ENCODE data around the gene SHANK1. TPM values are rescaled to one million over a fixed set of nuclear protein-coding genes. Genes with fewer than 3 reads are reported as not detected.

Gene SHANK1
- total and polyA plus RNA-seq, 5 donors from 2014 or later: not detected

DNA sequence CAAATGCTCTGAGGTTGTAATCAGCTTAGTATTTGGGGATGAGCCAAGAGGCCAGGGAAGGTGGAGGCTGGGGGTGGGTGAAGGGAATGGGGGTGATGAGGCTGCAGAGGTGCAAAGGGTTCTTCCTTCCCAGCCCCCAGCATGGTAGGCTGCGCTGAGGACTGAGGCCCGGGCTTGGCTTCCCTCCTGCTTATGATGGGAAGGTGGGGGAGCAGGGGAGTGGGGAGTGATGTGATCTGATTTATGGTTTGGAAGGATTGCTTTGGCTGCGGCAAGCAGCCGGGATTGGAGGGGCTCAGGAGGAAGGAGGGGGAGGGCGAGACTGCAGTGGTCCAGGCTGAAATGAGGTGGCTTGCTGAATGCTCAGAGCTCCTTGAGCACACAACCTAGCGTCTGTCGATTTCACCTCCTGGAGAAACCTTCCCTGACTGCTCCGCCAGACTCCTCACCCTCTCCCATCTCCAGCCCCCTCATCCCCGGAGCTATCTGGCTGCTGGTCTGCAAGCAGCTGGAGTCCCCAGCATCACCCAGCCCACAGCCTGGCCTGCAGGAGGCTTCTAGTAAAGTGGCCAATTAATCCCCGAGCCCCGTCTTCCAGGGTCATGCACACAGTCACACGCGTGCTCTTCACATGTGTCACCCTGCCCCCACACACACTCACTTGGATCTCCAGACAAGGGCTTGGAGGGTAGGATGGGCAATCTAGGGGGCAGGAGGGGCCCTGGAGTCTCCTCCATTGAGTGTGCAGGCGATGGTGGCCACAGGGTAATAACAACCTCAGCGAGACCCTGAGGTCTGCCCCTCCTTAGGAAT lies 2.8 kb upstream of the SHANK1 start:
- H3K9me3 Mint-ChIP-seq: peaks cover 0 to 15% (median 1%) of the 10 kb centered on the region in 7 donors
- H3K9me3 ChIP-seq (ENCODE audit: control insufficient read depth in 2 of 2, low read length in 2 of 2): no peaks in the 10 kb centered on the region
- ATAC-seq (ENCODE audit: low read depth in 2 of 2): no peak

DNA sequence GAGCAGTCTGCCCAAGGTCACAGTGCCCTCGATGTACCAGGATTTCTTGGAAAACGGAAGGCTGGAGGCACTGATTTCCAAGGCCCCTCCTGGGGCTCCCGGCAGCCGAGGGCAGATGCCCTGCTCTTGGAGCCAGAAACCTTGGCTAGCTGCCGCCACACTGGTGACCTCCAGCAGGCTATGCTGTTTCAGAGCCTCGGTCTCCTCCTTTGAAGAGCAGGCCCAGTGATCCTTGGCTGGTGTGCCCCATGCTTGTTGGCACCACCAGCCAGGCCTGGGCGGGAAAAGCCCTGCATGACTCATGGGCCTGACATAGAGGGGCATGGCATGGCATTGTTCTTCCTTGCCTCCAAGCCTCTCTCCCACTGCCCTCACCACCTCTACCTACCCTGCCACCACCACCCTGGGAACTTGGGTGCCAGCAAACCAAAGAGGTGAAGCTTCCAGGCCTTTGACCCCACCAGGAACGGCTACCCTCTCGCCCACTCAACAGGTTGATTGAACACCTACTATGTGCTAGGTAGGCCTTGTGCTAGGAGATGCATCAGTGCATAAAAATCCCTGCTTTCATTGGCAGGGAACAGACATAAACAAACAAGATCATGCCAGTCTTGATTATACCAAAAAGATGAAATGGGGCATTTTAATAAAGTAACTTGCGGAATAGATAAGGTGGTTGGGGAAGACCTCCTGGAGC lies 2.0 kb upstream of the SHANK1 start:
- Mint-ChIP-seq H3K4me3 (no peak overlapping the region), H3K27ac (no peak overlapping the region), H3K9me3 (peaks cover 0 to 15% (median 1%) of the 10 kb centered on the region in 7 donors), H3K27me3 (peaks cover 67% of the 10 kb centered on the region), H3K4me1 (peaks cover 0 to 44% (median 4%) of the 10 kb centered on the region in 4 donors), H3K36me3 (no peaks in the 10 kb centered on the region)
- DNase-seq (no peak), ATAC-seq (ENCODE audit: low read depth in 2 of 2) (no peak)
- Histone ChIP-seq H3K27me3 (ENCODE audit: control insufficient read depth, insufficient read depth, low read length) (peaks cover 4% of the 10 kb centered on the region), H3K36me3 (ENCODE audit: control insufficient read depth, insufficient read depth, low read length) (no peaks in the 10 kb centered on the region), H3K4me3 (ENCODE audit: low read depth, low read length) (no peak overlapping the region), H3K4me1 (ENCODE audit: control insufficient read depth, insufficient read depth, low read length, poor library complexity, severe bottlenecking) (peaks cover 19% of the 10 kb centered on the region), H3K9me3 (ENCODE audit: control insufficient read depth in 2 of 2, low read length in 2 of 2) (no peaks in the 10 kb centered on the region), H3K27ac (ENCODE audit: insufficient read depth, low read length, poor library complexity, severe bottlenecking) (no peak overlapping the region)

More for the DNA sequence above, 2.8 kb upstream of the SHANK1 start:
- Histone ChIP-seq H3K27ac (ENCODE audit: insufficient read depth, low read length, poor library complexity, severe bottlenecking) (no peak overlapping the region), H3K36me3 (ENCODE audit: control insufficient read depth, insufficient read depth, low read length) (no peaks in the 10 kb centered on the region), H3K4me3 (ENCODE audit: low read depth, low read length) (no peak overlapping the region), H3K27me3 (ENCODE audit: control insufficient read depth, insufficient read depth, low read length) (peaks cover 4% of the 10 kb centered on the region), H3K4me1 (ENCODE audit: control insufficient read depth, insufficient read depth, low read length, poor library complexity, severe bottlenecking) (peaks cover 19% of the 10 kb centered on the region)
- peaks cover 62% of the 10 kb centered on the region for H3K27me3 Mint-ChIP-seq
- peaks cover 0 to 41% (median 4%) of the 10 kb centered on the region in 4 donors for H3K4me1 Mint-ChIP-seq
- no peak for DNase-seq
- H3K36me3 Mint-ChIP-seq: no peaks in the 10 kb centered on the region
- H3K27ac Mint-ChIP-seq: no peak overlapping the region
- H3K4me3 Mint-ChIP-seq: peak overlapping the region in 2 of 4 donors; percentile 50 to 63

DNA sequence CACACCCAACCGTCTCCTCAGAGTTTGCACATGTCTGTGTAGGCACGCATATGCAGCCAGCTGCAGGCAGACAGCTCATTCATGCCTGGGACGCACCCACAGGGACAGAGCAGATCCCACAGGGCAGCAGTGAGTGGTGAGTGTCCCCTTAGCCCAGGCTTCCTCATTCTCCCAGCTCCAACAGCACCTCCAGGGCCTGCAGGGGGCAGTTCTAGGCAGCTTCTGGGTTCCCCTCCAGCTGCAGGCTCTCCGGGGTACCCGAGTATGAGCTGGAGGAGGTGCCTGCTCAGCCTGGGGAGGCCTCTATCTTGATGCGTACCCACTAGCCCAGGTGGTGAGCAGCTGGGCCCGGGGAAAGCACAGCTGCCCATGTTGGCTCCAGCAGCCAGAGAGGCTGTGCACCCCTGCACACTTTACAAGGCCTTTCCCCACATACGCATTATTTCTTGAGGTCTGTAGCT lies 1.3 kb upstream of the SHANK1 start:
- Histone ChIP-seq H3K36me3 (ENCODE audit: control insufficient read depth, insufficient read depth, low read length) (no peaks in the 10 kb centered on the region), H3K9me3 (ENCODE audit: control insufficient read depth in 2 of 2, low read length in 2 of 2) (no peaks in the 10 kb centered on the region), H3K27me3 (ENCODE audit: control insufficient read depth, insufficient read depth, low read length) (peaks cover 4% of the 10 kb centered on the region), H3K27ac (ENCODE audit: insufficient read depth, low read length, poor library complexity, severe bottlenecking) (no peak overlapping the region), H3K4me1 (ENCODE audit: control insufficient read depth, insufficient read depth, low read length, poor library complexity, severe bottlenecking) (peaks cover 19% of the 10 kb centered on the region), H3K4me3 (ENCODE audit: low read depth, low read length) (no peak overlapping the region)
- H3K27ac Mint-ChIP-seq: no peak overlapping the region
- peaks cover 0 to 39% (median 4%) of the 10 kb centered on the region in 4 donors for H3K4me1 Mint-ChIP-seq
- H3K4me3 Mint-ChIP-seq: peak overlapping the region in 2 of 4 donors; percentile 32 to 65
- no peak for DNase-seq
- H3K9me3 Mint-ChIP-seq: peaks cover 0 to 12% (median 1%) of the 10 kb centered on the region in 7 donors
- H3K27me3 Mint-ChIP-seq: peaks cover 66% of the 10 kb centered on the region
- no peak for ATAC-seq (ENCODE audit: low read depth in 2 of 2)
- H3K36me3 Mint-ChIP-seq: no peaks in the 10 kb centered on the region

DNA sequence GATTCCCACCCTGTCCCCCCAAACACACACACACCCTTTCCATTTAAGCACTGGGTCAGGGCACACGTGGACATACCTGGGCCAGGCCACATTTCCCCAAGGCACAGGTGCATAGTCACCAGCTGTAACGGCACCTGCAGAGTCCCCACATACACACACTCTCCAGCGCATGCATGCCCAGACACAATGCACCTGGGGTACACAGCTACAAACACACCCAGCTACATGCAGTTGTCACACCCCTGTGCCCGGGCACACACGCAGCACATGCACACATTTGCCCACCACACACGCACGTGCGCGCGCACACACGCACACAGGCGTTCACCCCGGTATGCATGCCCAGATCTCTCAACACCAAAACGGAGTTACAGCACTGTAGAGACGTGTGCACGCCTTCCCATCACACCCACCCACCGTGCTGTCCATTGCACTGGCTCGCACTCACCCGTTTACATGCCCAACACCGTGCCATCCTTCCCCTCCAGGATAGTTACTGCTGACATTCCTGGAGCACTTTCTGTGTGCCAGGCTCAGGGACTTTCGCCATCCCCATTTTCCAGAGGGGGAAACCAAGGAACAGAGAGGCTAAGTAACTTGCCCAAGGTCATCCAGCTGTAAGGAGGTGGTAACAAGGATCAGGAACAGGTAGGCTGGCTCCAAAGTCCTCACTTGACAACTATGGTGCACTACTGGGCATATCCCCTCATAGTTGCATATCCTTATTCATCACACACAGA lies 749 bp upstream of the SHANK1 start:
- Histone ChIP-seq H3K27me3 (ENCODE audit: control insufficient read depth, insufficient read depth, low read length) (peaks cover 4% of the 10 kb centered on the region), H3K4me1 (ENCODE audit: control insufficient read depth, insufficient read depth, low read length, poor library complexity, severe bottlenecking) (peaks cover 14% of the 10 kb centered on the region), H3K27ac (ENCODE audit: insufficient read depth, low read length, poor library complexity, severe bottlenecking) (no peak overlapping the region), H3K4me3 (ENCODE audit: low read depth, low read length) (no peak overlapping the region), H3K9me3 (ENCODE audit: control insufficient read depth in 2 of 2, low read length in 2 of 2) (no peaks in the 10 kb centered on the region), H3K36me3 (ENCODE audit: control insufficient read depth, insufficient read depth, low read length) (no peaks in the 10 kb centered on the region)
- peaks cover 0 to 33% (median 4%) of the 10 kb centered on the region in 4 donors for H3K4me1 Mint-ChIP-seq
- peaks cover 66% of the 10 kb centered on the region for H3K27me3 Mint-ChIP-seq
- DNase-seq (no peak), ATAC-seq (ENCODE audit: low read depth in 2 of 2) (no peak)
- H3K9me3 Mint-ChIP-seq: peaks cover 0 to 12% (median 1%) of the 10 kb centered on the region in 7 donors
- peak overlapping the region in 3 of 4 donors; percentile 5 to 65 (median 32) for H3K4me3 Mint-ChIP-seq
- no peak overlapping the region for H3K27ac Mint-ChIP-seq
- H3K36me3 Mint-ChIP-seq: no peaks in the 10 kb centered on the region

DNA sequence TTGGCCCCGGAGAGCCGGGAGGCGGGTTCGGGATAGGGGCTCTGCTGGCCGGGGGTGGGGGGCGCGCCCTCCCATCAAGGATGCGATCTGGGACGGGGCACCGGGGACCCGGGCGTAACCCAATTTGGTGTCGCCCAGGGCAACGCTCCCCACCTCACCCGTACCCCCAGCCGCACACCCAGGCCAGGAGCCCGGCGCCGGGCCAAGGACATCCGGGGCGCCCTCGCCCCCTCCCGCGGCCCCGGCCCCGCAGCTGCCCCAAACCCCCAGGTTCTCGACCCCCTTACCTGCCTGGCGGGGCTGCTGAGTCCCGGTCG lies 525 bp downstream of the SHANK1 start:
- H3K4me3 Mint-ChIP-seq: no peak overlapping the region
- Histone ChIP-seq H3K4me1 (ENCODE audit: control insufficient read depth, insufficient read depth, low read length, poor library complexity, severe bottlenecking) (peaks cover 1% of the 10 kb centered on the region), H3K36me3 (ENCODE audit: control insufficient read depth, insufficient read depth, low read length) (no peaks in the 10 kb centered on the region), H3K4me3 (ENCODE audit: low read depth, low read length) (no peak overlapping the region), H3K27me3 (ENCODE audit: control insufficient read depth, insufficient read depth, low read length) (peaks cover 4% of the 10 kb centered on the region), H3K27ac (ENCODE audit: insufficient read depth, low read length, poor library complexity, severe bottlenecking) (no peak overlapping the region), H3K9me3 (ENCODE audit: control insufficient read depth in 2 of 2, low read length in 2 of 2) (no peaks in the 10 kb centered on the region)
- no peak overlapping the region for H3K27ac Mint-ChIP-seq
- DNase-seq (no peak), ATAC-seq (ENCODE audit: low read depth in 2 of 2) (no peak)
- peaks cover 0 to 12% (median 1%) of the 10 kb centered on the region in 7 donors for H3K9me3 Mint-ChIP-seq
- H3K27me3 Mint-ChIP-seq: peaks cover 67% of the 10 kb centered on the region
- no peaks in the 10 kb centered on the region for H3K36me3 Mint-ChIP-seq
- peaks cover 0 to 28% (median 4%) of the 10 kb centered on the region in 4 donors for H3K4me1 Mint-ChIP-seq

DNA sequence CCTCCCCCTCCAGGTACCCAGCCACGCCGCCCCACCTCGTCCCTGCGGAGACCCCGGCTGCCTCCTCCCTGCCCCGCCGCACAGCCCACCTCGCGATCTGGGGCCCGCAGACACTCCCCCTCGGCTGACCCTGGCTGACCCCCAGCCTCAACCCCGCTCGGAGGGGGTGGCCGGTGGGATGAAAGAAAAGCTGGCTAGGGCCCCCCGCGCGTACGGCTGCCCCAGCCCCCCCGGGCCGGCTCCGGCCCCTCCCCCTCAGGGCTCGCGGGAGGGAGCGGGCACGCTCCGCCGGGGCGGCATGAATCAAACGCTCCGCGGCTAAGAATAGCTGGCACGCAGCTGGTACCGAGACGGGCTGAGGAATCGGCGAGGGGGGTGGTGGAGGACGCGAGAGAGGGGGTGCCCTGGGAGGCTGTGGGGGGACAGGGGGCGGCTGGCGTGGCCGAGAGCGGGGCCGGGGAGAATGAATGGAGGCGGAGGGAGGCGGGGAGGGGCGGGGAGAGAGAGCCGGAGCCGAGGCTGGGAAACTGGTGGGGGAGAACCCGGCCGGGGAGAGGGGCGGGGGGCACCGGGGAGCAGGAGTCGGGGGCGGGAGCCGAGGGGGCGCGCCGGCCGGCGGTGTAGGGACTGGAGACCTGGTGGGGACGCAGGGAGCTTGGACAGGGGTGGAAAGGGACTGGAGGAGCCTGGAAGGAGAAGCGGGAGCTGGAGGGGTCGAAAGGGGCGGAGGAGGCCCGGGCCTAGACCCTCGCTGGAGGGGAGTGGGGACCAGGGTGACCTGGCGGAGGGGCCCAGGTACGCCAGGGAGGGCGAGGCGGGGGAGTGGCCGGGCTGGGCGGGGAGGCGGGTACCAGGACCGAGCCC lies 1.1 kb downstream of the SHANK1 start:
- ATAC-seq (ENCODE audit: low read depth in 2 of 2) (no peak), DNase-seq (no peak)
- H3K4me3 ChIP-seq (ENCODE audit: low read depth, low read length): no peak overlapping the region
- Mint-ChIP-seq H3K4me3 (no peak overlapping the region), H3K4me1 (peaks cover 0 to 24% (median 4%) of the 10 kb centered on the region in 4 donors), H3K9me3 (peaks cover 0 to 12% (median 1%) of the 10 kb centered on the region in 7 donors), H3K27ac (no peak overlapping the region), H3K36me3 (no peaks in the 10 kb centered on the region), H3K27me3 (peaks cover 62% of the 10 kb centered on the region)
- no peak overlapping the region for H3K27ac ChIP-seq (ENCODE audit: insufficient read depth, low read length, poor library complexity, severe bottlenecking)
- no peaks in the 10 kb centered on the region for H3K4me1 ChIP-seq (ENCODE audit: control insufficient read depth, insufficient read depth, low read length, poor library complexity, severe bottlenecking)
- no peaks in the 10 kb centered on the region for H3K36me3 ChIP-seq (ENCODE audit: control insufficient read depth, insufficient read depth, low read length)
- H3K27me3 ChIP-seq (ENCODE audit: control insufficient read depth, insufficient read depth, low read length): peaks cover 4% of the 10 kb centered on the region
- H3K9me3 ChIP-seq (ENCODE audit: control insufficient read depth in 2 of 2, low read length in 2 of 2): no peaks in the 10 kb centered on the region

DNA sequence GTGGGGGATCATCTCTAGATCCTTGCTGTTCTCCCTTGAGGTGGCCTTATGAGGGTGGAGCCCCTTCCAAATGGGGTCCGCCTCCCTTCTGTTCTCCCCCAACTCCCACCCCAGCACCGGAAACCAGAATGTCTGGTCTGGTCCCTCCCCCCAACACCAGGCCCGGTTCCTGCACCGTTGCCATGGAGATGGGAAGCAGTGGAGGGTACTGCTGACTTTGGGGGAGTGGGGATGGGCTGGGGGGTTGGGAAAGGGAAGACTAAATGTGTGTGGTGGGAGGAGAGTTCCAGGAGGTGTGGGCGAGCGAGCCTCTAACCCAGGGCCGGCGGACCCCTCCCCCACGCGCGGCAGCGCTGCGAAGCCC lies 1.7 kb downstream of the SHANK1 start:
- peaks cover 4% of the 10 kb centered on the region for H3K27me3 ChIP-seq (ENCODE audit: control insufficient read depth, insufficient read depth, low read length)
- H3K4me3 Mint-ChIP-seq: no peak overlapping the region

More for the DNA sequence above, 1.7 kb downstream of the SHANK1 start:
- Histone ChIP-seq H3K4me1 (ENCODE audit: control insufficient read depth, insufficient read depth, low read length, poor library complexity, severe bottlenecking) (no peaks in the 10 kb centered on the region), H3K36me3 (ENCODE audit: control insufficient read depth, insufficient read depth, low read length) (no peaks in the 10 kb centered on the region), H3K9me3 (ENCODE audit: control insufficient read depth in 2 of 2, low read length in 2 of 2) (no peaks in the 10 kb centered on the region), H3K4me3 (ENCODE audit: low read depth, low read length) (no peak overlapping the region), H3K27ac (ENCODE audit: insufficient read depth, low read length, poor library complexity, severe bottlenecking) (no peak overlapping the region)
- Mint-ChIP-seq H3K9me3 (peaks cover 0 to 10% (median 1%) of the 10 kb centered on the region in 7 donors), H3K36me3 (no peaks in the 10 kb centered on the region), H3K4me1 (peaks cover 0 to 23% (median 4%) of the 10 kb centered on the region in 4 donors), H3K27me3 (peaks cover 58% of the 10 kb centered on the region), H3K27ac (no peak overlapping the region)
- ATAC-seq (ENCODE audit: low read depth in 2 of 2) (no peak), DNase-seq (no peak)
